NCI-H748 (cell line): ENCODE results near the gene CRIM1.
"Not testable (repeated sequence)": the region's sequence is repeated elsewhere in the genome, so short reads cannot be mapped to it uniquely, and the experiment has no call there.

Source experiments
- DNase-seq: peaks from one replicate; lab custom pipeline; 2025; ENCODE audit not compliant: unreplicated experiment; lab: John Stamatoyannopoulos, UW

Gene CRIM1

GRCh38 chr2:36351291-36351690, 4.3 kb upstream of the CRIM1 start:
- no peak for DNase-seq

GRCh38 chr2:36351736-36352349, 3.7 kb upstream of the CRIM1 start:
- peak; percentile 28 for DNase-seq

DNA sequence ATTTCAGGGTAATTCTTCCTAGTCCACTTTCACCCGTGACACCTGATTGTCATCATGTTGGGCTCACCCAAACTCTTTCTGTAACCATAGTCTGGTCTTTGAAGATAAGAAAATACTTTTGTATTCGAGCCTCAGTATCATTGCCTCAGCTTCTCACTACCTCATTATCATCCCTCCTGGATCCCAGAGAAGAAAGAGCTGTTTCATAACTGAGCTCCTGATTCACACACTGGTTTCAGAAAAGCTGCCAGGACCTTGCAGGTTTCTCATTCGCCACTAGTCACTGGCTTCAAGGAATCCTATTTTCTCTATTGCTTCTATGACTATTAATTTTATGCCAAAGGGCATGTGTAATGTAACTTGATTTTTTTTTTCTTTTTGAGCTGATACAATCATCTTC, 2.9 kb upstream of the CRIM1 start:
- DNase-seq: no peak

DNA sequence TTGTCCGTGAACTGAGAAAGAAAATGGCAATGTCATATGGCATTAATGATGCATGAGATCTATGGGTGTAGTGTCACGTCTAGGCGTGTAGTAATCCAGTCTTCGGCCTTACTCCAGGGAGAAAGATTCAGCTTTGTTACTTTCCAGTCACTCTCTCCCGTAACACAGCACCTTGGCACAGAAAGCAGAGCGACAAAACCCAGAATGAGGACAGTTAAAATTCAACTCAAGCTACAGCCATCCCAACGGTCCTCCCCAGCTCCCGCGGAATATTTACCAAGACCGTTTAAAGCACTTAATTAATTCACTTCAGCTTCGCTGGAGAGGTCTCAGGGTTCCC, 797 bp upstream of the CRIM1 start:
- no peak for DNase-seq

DNA sequence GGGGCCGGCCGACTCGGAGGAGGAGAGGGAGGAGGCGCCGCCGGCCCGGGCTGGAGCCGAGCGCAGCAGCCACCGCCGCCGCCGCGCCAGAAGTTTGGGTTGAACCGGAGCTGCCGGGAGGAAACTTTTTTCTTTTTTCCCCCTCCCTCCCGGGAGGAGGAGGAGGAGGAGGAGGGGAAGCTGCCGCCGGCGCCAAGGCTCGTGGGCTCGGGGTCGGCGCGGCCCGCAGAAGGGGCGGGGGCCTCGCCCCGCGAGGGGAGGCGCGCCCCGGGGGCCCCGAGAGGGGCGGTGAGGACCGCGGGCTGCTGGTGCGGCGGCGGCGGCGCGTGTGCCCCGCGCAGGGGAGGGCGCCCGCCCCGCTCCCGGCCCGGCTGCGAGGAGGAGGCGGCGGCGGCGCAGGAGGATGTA, 316 bp downstream of the CRIM1 start:
- DNase-seq: no peak

- DNase-seq: peak; percentile 48
Measured at GRCh38 chr2:36356298-36356989, 866 bp downstream of the CRIM1 start.

DNA sequence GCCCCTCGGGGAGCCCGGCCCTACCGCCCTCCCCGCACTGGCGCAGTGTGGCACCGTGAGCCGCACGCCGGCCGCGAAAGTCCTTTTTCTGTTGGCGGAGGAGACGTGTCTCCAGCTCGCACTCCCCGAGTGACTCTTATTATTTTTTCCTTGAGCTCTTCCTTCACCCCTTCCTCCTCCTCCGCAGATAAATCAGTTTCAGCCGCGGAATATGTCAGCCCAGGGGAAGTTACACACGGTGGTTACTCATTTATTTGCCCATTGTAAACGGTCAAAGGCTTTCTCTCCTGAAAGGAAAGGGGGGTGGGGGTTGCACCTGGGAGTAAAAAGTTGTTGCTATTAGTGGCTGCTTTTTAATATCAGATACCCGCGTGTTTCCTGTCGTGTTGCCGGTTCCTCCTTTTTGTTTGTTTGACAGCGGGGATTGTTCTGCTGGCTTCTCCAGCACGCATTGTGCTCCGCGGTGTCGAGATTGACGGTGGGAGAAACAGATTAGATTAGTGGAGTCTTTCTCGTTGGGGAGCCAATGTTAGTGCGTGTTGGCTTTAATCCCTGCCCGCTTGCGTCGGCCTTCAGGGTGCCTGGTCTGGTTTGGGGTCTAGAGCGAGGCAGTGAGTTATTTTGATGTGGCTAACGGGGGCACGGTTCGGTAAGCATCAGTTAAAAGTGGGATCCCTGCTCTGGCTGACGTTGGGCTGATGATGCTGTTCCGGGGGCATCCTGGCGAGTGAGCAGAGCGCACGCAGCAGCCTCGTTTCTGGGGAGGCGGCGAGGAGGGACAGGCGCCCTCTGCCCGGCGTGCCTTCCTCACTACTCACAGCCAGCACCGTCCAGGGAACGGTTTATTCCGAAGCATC, 1.6 kb downstream of the CRIM1 start:
- peak; percentile 31 for DNase-seq

DNA sequence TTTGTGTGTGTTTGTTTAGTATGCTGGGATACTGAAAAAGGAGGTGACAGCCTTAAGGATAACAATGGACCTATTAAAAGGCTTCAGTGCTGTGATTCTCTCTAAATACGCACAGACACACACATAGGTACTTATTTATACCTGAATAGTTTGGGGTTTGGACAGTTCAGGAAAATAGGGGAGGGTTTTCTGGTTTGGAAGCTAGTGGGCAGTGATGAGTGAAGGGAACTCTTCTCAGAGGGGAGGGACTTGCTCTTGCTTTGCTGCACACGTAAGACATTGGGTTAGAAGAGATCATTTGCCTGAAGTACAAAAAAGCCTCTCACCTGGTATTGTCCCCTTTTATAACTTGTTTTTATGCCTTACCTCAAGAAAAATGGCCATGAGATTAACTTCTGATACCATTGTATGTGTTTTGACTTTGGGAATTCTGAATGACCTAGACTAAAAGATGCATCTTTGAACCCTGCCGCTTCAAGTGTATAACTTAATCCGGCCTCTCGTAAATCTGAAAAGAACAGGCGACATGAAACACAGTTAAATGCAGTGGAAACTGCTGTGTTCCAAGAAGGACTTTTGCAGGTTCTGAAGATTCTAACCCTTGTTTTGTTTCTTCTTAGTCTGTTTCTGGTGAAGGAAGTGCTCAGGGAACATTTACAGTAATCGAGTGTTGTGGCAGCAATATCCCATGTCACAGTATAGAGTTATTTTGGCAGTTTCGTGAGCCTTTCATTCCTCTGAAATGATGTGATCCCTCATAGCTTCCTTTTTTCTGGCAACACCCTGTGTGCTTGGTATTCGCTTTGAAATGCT, 2.5 kb downstream of the CRIM1 start:
- DNase-seq: peak; percentile 22

GRCh38 chr2:36359067-36359466, 3.5 kb downstream of the CRIM1 start:
- DNase-seq: no peak

GRCh38 chr2:36360063-36360462, 4.5 kb downstream of the CRIM1 start:
- DNase-seq: no peak

DNA sequence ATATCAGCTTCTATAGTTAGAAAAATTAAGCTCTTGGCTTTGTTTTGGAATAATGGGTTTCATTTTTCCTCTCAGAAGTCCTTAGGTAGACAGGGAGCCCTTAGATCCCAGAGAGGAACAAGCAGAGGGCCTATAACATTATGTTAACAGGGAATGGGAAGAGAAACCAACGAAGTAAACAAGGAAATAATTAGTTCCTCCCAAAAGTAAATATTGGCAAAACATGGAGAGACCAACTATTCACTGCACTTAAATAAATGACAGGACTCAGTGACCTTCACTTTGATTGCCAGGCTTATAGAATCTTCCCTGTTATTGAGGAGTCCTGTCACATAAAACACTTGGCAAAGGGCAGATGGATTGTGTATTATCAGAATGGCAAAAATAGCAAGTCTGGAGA, 5.3 kb downstream of the CRIM1 start:
- DNase-seq: no peak

GRCh38 chr2:36361396-36361795, 5.8 kb downstream of the CRIM1 start:
- no peak for DNase-seq

- no peak for DNase-seq
Measured at GRCh38 chr2:36362291-36362690, 6.7 kb downstream of the CRIM1 start.

- not testable (repeated sequence) for DNase-seq
Measured at GRCh38 chr2:36363085-36363484, 7.5 kb downstream of the CRIM1 start.

DNA sequence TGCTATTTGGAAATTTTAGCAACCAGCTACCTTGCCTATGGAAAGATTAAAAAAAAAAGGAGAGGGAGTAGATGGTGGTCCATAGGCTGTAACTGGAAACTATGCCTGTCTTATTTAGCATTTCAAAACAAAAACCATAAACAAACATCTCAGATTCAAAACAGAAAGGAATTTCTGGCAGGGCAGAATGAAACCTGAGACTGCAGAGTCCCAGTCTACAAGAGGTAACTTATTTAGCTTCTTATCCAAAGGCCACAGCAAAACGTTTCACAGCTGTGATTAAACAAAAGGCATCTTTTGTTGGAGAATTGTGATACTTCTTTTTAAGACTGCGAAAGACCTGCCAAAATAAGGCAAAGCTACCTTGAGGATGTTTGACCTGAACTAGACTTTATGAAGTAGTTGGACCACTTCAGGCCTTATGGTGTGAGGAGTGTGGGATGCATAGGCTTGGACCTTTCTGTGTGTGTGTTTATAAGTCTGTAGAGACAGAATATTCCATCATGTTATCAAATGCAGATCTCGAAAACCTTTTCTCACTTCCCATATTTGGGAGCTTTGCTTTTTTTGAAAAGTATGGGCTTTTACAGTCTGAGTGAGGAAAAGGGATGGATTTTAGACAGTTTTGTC, 11.0 kb downstream of the CRIM1 start:
- no peak for DNase-seq

DNA sequence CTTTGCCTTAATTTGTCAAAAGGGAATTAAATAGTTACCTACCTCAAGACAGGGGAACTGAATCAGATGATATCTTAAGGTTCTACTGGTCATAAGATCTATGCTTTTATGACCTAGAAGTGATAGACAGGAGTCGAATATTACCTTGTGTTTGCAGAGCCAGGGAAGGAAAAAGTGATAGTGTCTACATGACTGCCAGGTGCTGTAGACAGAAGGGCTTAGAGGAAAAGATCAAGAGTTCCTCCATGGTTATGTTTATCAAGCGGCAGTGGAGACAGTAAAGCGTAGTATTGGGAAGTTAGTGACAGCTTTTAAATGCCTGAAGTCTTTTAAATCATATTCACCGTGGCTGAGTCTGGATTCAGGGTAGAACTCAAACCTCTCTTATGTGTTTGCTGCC, 11.9 kb downstream of the CRIM1 start:
- no peak for DNase-seq

DNA sequence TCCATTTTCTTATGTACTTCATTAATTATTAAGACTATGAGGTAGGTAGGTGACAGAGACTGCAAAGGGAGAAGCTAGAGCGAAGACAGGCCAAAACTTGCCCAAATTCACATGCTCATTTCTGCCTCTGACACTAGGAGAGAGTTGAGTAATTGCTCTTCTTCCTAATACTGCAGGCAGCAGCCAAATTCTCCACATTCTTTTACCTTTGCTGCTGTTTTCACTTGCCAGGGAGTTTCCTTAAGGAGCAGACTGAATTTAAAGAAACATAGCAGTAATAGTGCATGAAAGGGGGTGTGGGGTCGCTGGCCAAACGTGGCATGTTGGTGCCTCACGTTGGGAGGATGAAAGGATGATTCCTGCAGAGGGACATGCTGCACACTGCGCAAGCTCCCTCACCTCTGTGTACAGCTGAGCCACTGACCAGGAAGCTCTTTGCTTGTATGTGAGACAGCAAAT, 12.3 kb downstream of the CRIM1 start:
- no peak for DNase-seq

DNA sequence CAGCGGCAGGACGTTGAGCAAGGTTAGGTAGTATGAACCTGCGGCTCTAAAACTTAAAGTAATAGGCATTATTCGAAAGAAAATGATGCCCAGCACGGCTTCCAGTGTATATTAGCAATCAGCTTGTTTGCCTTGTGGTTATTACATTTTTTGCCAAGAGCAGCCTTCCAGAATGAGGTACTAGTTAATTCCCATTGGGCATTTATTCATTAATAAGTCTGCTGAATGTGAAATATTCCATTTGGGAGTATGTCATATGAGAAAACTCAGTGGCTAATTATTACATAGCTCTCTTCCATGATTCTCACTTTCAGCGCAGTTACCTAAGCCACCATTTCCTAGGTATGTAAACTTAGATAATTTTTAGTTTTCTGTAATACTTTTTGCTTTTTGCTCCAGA, 12.9 kb downstream of the CRIM1 start:
- DNase-seq: no peak

DNA sequence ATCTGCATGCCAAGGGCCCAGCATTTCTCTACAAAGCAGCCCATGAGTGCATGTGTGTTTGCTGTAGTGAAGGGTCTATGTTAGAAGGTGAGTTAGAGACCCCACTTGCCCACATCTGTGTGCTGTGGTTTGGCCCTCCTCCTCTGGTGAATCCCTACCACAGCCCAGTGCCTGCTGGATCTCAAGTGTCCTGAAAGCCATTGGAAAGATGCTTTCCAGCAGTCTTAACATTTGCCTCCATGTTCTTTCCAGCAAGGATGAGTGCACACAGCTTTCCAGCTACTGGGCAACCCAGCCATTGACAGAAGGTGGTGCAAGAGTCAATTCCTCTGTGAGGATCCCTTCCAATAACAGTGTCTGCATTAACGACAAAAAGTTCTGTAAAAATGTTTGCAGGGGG, 13.6 kb downstream of the CRIM1 start:
- no peak for DNase-seq

GRCh38 chr2:36369716-36370115, 14.1 kb downstream of the CRIM1 start:
- DNase-seq: no peak

GRCh38 chr2:36370281-36370680, 14.7 kb downstream of the CRIM1 start:
- DNase-seq: no peak
